H9 (cell line): ENCODE results near the gene SYP. TPM values are rescaled to one million over a fixed set of nuclear protein-coding genes. Genes with fewer than 3 reads are reported as not detected.

Experiments
- DNase-seq: peaks from one replicate; pipeline ENCODE4 v3.0.0-alpha.2; 2017
- H2AFZ ChIP-seq: one replicate; pipeline ENCODE4 v1.6.1; 2013; ENCODE audit warnings: mild to moderate bottlenecking, low read length, control low read depth, moderate library complexity
- H2AK5ac ChIP-seq: 2 replicates; pipeline ENCODE4 v1.6.1; 2013; ENCODE audit warnings: low read length, control low read depth, mixed read lengths; ENCODE audit not compliant: insufficient read length
- H2BK120ac ChIP-seq: one replicate; pipeline ENCODE4 v1.6.1; 2013; ENCODE audit warnings: low read depth, mild to moderate bottlenecking, low read length, control low read depth, inconsistent platforms; ENCODE audit not compliant: poor library complexity, severe bottlenecking
- H2BK12ac ChIP-seq: 2 replicates; pipeline ENCODE4 v1.6.1; 2013; ENCODE audit warnings: low read length, control low read depth, mixed read lengths, low read depth; ENCODE audit not compliant: insufficient read length
- H2BK15ac ChIP-seq: 2 replicates; pipeline ENCODE4 v1.6.1; 2013; ENCODE audit warnings: low read depth, low read length, control low read depth
- H2BK20ac ChIP-seq: one replicate; pipeline ENCODE4 v1.6.1; 2013; ENCODE audit warnings: low read depth, mild to moderate bottlenecking, low read length, control low read depth, inconsistent platforms; ENCODE audit not compliant: poor library complexity, severe bottlenecking
- H2BK5ac ChIP-seq: 2 replicates; pipeline ENCODE4 v1.6.1; 2013; ENCODE audit warnings: low read length, control low read depth, mixed read lengths; ENCODE audit not compliant: insufficient read length
- H3K14ac ChIP-seq: 2 replicates; pipeline ENCODE4 v1.6.1; 2013; ENCODE audit warnings: low read length, control low read depth; ENCODE audit not compliant: insufficient read depth
- H3K18ac ChIP-seq: 2 replicates; pipeline ENCODE4 v1.6.1; 2013; ENCODE audit warnings: low read depth, mild to moderate bottlenecking, mixed read lengths, low read length, control low read depth; ENCODE audit not compliant: insufficient read length
- H3K23ac ChIP-seq: 2 replicates; pipeline ENCODE4 v1.6.1; 2013; ENCODE audit warnings: low read length, control low read depth, mixed read lengths, low read depth; ENCODE audit not compliant: insufficient read length
- H3K23me2 ChIP-seq: 2 replicates; pipeline ENCODE4 v1.6.1; 2013; ENCODE audit warnings: low read depth, mild to moderate bottlenecking, mixed read lengths, low read length, control low read depth; ENCODE audit not compliant: insufficient read length, poor library complexity, severe bottlenecking
- H3K27ac ChIP-seq: 2 replicates; pipeline ENCODE4 v1.5.1; 2013; ENCODE audit warnings: low read length, control low read depth, mixed read lengths, low read depth; ENCODE audit not compliant: insufficient read length
- H3K27me3 ChIP-seq: 2 replicates; pipeline ENCODE4 v1.6.1; 2013; ENCODE audit warnings: low read length, control low read depth, inconsistent platforms; ENCODE audit not compliant: insufficient read depth
- H3K4ac ChIP-seq: 2 replicates; pipeline ENCODE4 v1.6.1; 2013; ENCODE audit warnings: low read depth, mild to moderate bottlenecking, control low read depth, inconsistent platforms, low read length, moderate library complexity
- H3K4me1 ChIP-seq: 2 replicates; pipeline ENCODE4 v1.6.1; 2013; ENCODE audit warnings: low read length, control low read depth, inconsistent platforms; ENCODE audit not compliant: insufficient read depth
- H3K4me2 ChIP-seq: 2 replicates; pipeline ENCODE4 v1.6.1; 2013; ENCODE audit warnings: low read length, control low read depth, mixed read lengths; ENCODE audit not compliant: insufficient read length, insufficient read depth
- H3K56ac ChIP-seq: 2 replicates; pipeline ENCODE4 v1.6.1; 2013; ENCODE audit warnings: low read depth, mild to moderate bottlenecking, mixed read lengths, low read length, control low read depth; ENCODE audit not compliant: insufficient read length
- H3K79me1 ChIP-seq: 2 replicates; pipeline ENCODE4 v1.6.1; 2013; ENCODE audit warnings: low read depth, mild to moderate bottlenecking, moderate library complexity, low read length, control low read depth, inconsistent platforms; ENCODE audit not compliant: insufficient read depth, poor library complexity, severe bottlenecking
- H3K79me2 ChIP-seq: 2 replicates; pipeline ENCODE4 v1.6.1; 2013; ENCODE audit warnings: low read length, control low read depth, inconsistent platforms; ENCODE audit not compliant: insufficient read depth
- H3K9ac ChIP-seq: 2 replicates; pipeline ENCODE4 v1.6.1; 2013; ENCODE audit warnings: low read length, control low read depth, mixed read lengths; ENCODE audit not compliant: insufficient read length; ENCODE audit errors: extremely low read depth
- H3K9me3 ChIP-seq: one replicate; pipeline ENCODE4 v1.6.1; 2013; ENCODE audit warnings: low read depth, low read length, inconsistent platforms; ENCODE audit not compliant: control insufficient read depth
- H3T11ph ChIP-seq: one replicate; pipeline ENCODE4 v1.6.1; 2013; ENCODE audit warnings: mild to moderate bottlenecking, low read length, control low read depth, inconsistent platforms
- H4K20me1 ChIP-seq: one replicate; pipeline ENCODE4 v1.6.1; 2013; ENCODE audit not compliant: control insufficient read depth, insufficient read length, insufficient read depth
- H4K5ac ChIP-seq: 2 replicates; pipeline ENCODE4 v1.6.1; 2013; ENCODE audit warnings: low read depth, mild to moderate bottlenecking, mixed read lengths, low read length, control low read depth; ENCODE audit not compliant: insufficient read length
- H4K8ac ChIP-seq: replicated peaks from 2 replicates; pipeline ENCODE4 v1.6.1; 2013; ENCODE audit warnings: low read length, control low read depth, mixed read lengths, low read depth; ENCODE audit not compliant: insufficient read length
- H4K91ac ChIP-seq: 2 replicates; pipeline ENCODE4 v1.6.1; 2013; ENCODE audit warnings: low read depth, mild to moderate bottlenecking, moderate library complexity, mixed read lengths, low read length, control low read depth; ENCODE audit not compliant: insufficient read length
- H3K27ac Mint-ChIP-seq, 3 experiments: 2 replicates in 2 of 3; 3 replicates in 1 of 3; pipeline ENCODE4 v1.8.0; 2020 to 2021; ENCODE audit warnings: mixed read lengths in 3 of 3, mild to moderate bottlenecking in 1 of 3, moderate library complexity in 1 of 3
- H3K27me3 Mint-ChIP-seq: 2 replicates; pipeline ENCODE4 v1.8.0; 2021; ENCODE audit warnings: low read depth, mild to moderate bottlenecking, moderate library complexity, mixed read lengths
- H3K36me3 Mint-ChIP-seq, 3 experiments: 2 replicates in 2 of 3; 3 replicates in 1 of 3; pipeline ENCODE4 v1.8.0; 2020 to 2021; ENCODE audit warnings: low read depth in 3 of 3, mixed read lengths in 3 of 3; ENCODE audit not compliant: insufficient read depth in 1 of 3
- H3K4me1 Mint-ChIP-seq, 2 experiments: 2 replicates each; pipeline ENCODE4 v1.8.0; 2020; ENCODE audit warnings: mixed read lengths in 2 of 2
- H3K4me3 Mint-ChIP-seq, 2 experiments: 2 replicates in 1 of 2; 3 replicates in 1 of 2; pipeline ENCODE4 v1.8.0; 2020 to 2021; ENCODE audit warnings: mild to moderate bottlenecking in 2 of 2, mixed read lengths in 2 of 2, moderate library complexity in 1 of 2
- H3K9me3 Mint-ChIP-seq, 2 experiments: 2 replicates in 1 of 2; 3 replicates in 1 of 2; pipeline ENCODE4 v1.8.0; 2020; ENCODE audit warnings: mild to moderate bottlenecking in 2 of 2, mixed read lengths in 2 of 2, moderate library complexity in 1 of 2
- WGBS: extraction: QIAGEN DNeasy Blood & Tissue Kit; methylation state at CpG from one replicate; pipeline ENCODE4 v1.1.7; 2013; ENCODE audit warnings: missing lambda C conversion rate, low lambda C conversion rate, mixed read lengths; ENCODE audit not compliant: insufficient read length; ENCODE audit errors: extremely low coverage; 5-methylcytosine and 5-hydroxymethylcytosine counted together
- total RNA-seq: library from RNA; stranded (reverse); gene quantifications from 2 replicates; pipeline ENCODE4 v1.2.1, GENCODE V29; 2021
- TF ChIP-seq, protein P1 (sequence below): fragments of 200-600 bp; sonication (generic); conservative IDR thresholded peaks from 3 replicates; pipeline ENCODE4 v1.8.0; 2021; ENCODE audit warnings: antibody characterized with exemption, mild to moderate bottlenecking

The SYP gene
- total RNA-seq, 1 experiment from 2014 or later = 1.8 TPM

DNA sequence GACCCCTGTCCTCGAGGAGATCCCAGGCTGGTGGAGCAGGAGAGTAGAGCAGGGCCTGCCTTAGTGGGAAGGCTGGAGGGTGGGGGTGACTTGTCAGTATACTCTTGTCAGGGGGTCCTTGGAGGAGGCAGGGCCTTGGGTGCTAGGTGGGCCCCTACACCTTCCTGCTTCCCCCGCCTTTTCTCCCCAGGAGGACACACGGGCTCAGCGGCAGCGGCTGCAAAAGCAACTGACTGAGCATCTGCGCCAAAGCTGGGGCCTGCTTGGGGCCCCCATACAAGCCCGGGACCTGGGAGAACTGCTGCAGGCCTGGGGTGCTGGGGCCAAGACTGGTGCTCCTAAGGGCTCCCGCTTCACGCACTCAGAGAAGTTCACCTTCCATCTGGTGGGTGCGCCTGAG is 46.5 kb upstream of the SYP start:
- no peaks in the 10 kb centered on the region for H3K23me2 ChIP-seq
- H3K4me2 ChIP-seq = no peak overlapping the region
- no peaks in the 10 kb centered on the region for H3K79me1 ChIP-seq
- H2BK15ac ChIP-seq = no peak overlapping the region
- H2AK5ac ChIP-seq = no peak overlapping the region
- H4K5ac ChIP-seq = no peak overlapping the region
- no peak overlapping the region for H3K4me3 Mint-ChIP-seq
- no peaks in the 10 kb centered on the region for H3K27me3 ChIP-seq
- no peak overlapping the region for H2BK20ac ChIP-seq
- H3K9me3 ChIP-seq = peaks cover 32% of the 10 kb centered on the region
- TF ChIP-seq, protein P1, sequence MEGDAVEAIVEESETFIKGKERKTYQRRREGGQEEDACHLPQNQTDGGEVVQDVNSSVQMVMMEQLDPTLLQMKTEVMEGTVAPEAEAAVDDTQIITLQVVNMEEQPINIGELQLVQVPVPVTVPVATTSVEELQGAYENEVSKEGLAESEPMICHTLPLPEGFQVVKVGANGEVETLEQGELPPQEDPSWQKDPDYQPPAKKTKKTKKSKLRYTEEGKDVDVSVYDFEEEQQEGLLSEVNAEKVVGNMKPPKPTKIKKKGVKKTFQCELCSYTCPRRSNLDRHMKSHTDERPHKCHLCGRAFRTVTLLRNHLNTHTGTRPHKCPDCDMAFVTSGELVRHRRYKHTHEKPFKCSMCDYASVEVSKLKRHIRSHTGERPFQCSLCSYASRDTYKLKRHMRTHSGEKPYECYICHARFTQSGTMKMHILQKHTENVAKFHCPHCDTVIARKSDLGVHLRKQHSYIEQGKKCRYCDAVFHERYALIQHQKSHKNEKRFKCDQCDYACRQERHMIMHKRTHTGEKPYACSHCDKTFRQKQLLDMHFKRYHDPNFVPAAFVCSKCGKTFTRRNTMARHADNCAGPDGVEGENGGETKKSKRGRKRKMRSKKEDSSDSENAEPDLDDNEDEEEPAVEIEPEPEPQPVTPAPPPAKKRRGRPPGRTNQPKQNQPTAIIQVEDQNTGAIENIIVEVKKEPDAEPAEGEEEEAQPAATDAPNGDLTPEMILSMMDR = no peak
- no peak overlapping the region for H3K4ac ChIP-seq
- no peaks in the 10 kb centered on the region for H3K4me1 ChIP-seq
- no peaks in the 10 kb centered on the region for H4K20me1 ChIP-seq
- no peak overlapping the region for H4K91ac ChIP-seq
- no peak overlapping the region for H3K18ac ChIP-seq
- no peak overlapping the region for H3K9ac ChIP-seq
- no peaks in the 10 kb centered on the region for H3K79me2 ChIP-seq
- no peak overlapping the region for H2BK120ac ChIP-seq
- peaks cover 63 to 81% of the 10 kb centered on the region in 2 experiments for H3K9me3 Mint-ChIP-seq
- H3K56ac ChIP-seq = no peak overlapping the region
- no peak overlapping the region for H3K27ac Mint-ChIP-seq
- no peaks in the 10 kb centered on the region for H3K27me3 Mint-ChIP-seq
- no peaks in the 10 kb centered on the region for H3K4me1 Mint-ChIP-seq
- H3K27ac ChIP-seq = no peak overlapping the region
- H3K14ac ChIP-seq = no peak overlapping the region
- no CpG with 5 or more reads among the region's 10 CpGs for WGBS
- no peak overlapping the region for H2BK5ac ChIP-seq
- H3K36me3 Mint-ChIP-seq = peaks cover 19 to 54% (median 22%) of the 10 kb centered on the region in 3 experiments
- H3K23ac ChIP-seq = no peak overlapping the region
- no peak for DNase-seq
- H2BK12ac ChIP-seq = no peak overlapping the region
- no peak overlapping the region for H2AFZ ChIP-seq
- no peak overlapping the region for H3T11ph ChIP-seq
- no peak overlapping the region for H4K8ac ChIP-seq
